Gastrocnemius medialis (tissue), 4 donors: ENCODE measurements around the gene ATP9A.

Source experiments
- CTCF ChIP-seq, 5 experiments: fragments of 450-650 bp in 3 of 5; fragments of 200-600 bp in 2 of 5; sonication (generic) in 2 of 5; IDR thresholded peaks in 4 of 5; conservative IDR thresholded peaks in 1 of 5; 1 replicate in 4 of 5; 2 replicates in 1 of 5; pipeline ENCODE4 v1.5.1; 2016 to 2019; ENCODE audit warnings: antibody characterized with exemption in 5 of 5, mild to moderate bottlenecking in 3 of 5, moderate library complexity in 3 of 5
- POLR2A ChIP-seq, 2 donors: fragments of 450-650 bp; IDR thresholded peaks; one replicate each; pipeline ENCODE4 v1.6.1; 2017; ENCODE audit warnings: antibody characterized with exemption in 2 of 2, mild to moderate bottlenecking in 2 of 2, moderate library complexity in 2 of 2

GRCh38 chr20:51767867-51768758, at the start of gene ATP9A:
- TF ChIP-seq CTCF (IDR thresholded peaks at IDR 0.05 in 4 of 5, conservative IDR thresholded peaks at IDR 0.05 in 1 of 5) (no peak), POLR2A (IDR thresholded peaks at IDR 0.05) (peak in 1 of 2 donors; percentile 12)
